ENCODE measurements around the gene AIG1.
"Not testable (repeated sequence)": the region's sequence is repeated elsewhere in the genome, so short reads cannot be mapped to it uniquely, and the experiment has no call there.

The AIG1 gene

DNA sequence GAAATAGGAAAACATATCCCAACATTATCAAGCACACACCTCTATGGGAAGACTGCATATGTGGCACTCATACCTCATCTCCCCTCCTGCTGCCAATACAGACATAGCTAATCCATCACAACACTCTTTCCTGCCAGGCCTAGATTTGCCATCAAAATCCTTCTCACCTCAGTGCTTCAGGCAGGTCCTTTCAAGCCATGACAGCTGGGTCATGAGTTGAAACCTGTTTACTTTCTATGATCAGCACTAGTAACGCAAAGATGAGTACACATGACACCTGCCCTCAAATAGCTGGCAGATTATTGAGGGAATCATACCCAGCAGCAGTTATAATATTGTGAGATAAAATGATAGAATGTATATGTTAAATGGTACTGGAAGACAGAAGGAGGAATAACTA, 183.1 kb downstream of the AIG1 start:
- DNase-seq: no peak

DNA sequence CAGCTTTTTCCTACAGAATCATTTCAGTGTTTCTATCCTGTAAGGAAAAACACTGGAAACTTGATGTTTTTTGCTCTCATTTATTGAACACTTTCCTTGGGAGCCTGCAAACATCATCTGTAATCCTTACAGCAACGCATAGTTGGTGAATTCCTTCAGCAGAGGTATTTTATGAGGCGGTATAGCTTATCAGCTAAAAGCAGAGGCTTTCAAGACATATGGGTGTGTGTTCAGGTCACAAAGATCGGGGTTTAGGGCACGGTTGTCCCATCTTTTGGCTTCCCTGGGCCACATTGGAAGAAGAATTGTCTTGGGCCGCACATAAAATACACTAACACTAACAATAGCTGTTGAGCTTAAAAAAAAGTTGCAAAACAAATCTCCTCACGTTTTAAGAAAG, 185.0 kb downstream of the AIG1 start:
- DNase-seq: no peak

DNA sequence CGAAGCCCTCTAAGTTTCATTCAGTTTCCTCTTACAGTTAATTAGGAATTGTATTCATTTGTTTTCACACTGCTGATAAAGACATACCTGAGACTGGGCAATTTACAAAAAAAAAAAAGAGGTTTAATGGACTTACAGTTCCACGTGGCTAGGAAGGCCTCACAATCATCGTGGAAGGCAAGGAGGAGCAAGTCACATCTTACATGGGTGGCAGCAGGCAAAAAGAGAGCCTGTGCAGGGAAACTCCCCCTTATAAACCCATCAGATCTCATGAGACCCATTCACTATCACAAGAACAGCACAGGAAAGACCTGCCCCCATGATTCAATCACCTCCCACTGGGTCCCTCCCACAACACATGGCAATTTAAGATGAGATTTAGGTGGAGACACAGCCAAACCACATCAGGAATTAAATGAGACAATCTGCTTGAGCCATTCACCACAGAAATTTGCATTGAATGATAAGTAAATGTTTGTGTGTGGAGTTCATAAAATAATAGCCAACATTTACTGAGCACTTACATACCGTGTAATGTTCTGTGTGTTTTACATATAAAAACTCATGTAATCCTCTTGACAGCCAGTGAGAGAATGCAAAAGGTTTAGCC, 185.6 kb downstream of the AIG1 start:
- DNase-seq: not testable (repeated sequence)

DNA sequence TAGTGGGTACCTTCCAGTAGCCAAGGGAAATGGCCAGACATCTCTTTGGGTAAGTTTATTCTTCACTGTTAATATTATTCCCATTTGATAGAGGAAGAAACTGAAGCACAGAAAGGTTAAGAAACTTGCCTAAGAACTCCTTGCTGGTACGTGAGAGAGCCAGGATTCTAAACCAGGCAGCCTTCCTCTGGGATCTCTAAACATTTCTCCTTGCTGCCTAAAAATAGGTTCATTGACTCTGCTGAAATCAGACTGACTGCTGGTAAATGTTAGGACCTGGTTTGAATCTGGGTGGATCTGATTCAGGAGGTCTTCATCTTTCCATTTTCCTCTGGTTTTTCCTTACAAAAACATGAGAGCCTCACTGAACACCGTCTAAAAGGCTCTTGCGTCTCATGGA, 186.9 kb downstream of the AIG1 start:
- no peak for DNase-seq

DNA sequence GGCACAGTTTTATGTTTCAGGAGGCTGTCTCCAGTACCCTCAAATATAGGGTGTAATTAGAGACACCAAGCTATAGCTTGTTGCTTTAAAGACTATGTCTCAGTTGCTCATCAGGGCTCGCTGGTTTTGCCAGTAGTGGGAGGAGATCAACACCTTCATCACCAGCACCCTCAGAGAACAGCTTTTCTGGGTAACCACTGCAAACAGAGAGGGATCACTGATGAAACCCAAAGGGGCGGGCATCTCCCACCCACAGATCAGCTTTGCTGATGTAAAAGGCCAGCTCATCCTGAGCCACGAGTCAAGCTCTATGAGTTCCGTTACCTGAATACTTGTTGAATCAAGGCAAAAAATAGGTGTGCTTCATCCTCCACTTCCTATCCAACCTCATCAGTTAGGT, 187.7 kb downstream of the AIG1 start:
- no peak for DNase-seq

DNA sequence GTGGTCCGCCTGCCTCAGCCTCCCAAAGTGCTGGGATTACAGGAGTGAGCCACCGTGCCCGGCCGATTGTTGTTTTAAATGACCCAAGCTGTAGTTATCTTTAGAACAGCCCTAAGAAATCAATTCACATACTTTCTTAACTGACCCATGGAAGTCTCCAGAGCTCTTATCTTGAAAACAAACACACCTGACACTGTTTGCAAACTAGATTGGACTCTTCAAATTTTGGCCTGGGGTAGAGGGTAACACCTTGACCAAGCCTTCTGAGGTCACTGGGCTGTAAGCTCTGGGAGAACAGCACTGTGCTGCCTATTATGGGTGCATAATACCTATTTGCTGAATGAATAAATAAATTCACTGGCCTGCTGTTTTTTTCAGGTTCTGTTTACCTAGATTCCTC, 190.6 kb downstream of the AIG1 start:
- DNase-seq: no peak

DNA sequence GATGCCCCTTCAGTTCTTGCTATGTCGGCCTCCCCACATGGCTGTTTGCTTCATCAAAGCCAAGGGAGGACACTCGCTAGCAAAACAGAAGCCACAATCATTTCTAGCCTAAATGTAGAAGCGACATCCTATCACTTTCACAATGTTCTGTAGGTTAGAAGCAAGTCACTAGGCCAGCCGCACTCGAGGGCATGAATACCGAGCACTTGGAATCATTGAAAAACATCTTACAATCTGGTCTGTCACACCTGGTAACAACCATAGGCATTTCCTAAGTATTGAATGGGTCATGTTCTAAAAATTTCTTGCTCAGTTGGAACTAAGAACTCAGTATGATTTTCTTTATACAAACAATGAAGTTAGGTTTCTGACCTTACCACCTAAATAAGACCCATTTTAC, 192.3 kb downstream of the AIG1 start:
- DNase-seq: no peak

DNA sequence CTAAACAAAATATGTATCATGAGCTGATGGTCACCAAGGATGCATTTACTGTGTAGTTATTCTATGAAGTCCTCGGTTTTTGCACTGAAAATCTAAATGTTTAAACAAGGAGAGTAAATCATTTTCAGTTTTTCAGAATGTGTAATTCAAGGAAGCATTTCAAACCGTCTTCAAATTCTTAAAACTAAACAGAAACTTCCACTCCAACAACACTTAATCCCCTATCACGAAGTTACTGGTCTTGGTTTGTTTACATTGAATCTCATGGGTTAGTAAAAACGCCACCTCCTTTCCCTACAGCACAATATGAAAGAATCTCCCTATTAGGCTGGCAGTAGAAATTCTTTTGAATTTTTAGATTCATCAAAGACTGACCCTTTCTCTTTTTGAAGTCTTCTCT, 192.9 kb downstream of the AIG1 start:
- DNase-seq: no peak

DNA sequence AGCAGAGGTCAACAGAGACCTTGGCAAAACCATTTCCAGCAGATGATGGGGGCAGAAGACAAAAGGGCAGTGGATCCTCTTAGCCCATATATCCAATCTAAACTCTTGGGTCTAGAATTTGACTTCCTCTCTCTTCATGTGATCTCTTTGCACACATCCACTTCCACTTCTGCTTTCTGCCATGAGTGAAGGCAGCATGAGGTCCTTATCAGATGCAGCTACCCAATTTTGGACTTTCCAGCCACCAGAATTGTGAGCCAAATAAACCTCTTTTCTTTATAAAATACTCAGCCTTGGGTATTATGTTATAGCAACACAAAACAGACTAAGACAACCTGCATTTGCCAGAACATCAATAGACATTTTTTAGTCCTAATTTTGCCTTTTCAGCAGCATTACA, 198.3 kb downstream of the AIG1 start:
- DNase-seq: no peak

DNA sequence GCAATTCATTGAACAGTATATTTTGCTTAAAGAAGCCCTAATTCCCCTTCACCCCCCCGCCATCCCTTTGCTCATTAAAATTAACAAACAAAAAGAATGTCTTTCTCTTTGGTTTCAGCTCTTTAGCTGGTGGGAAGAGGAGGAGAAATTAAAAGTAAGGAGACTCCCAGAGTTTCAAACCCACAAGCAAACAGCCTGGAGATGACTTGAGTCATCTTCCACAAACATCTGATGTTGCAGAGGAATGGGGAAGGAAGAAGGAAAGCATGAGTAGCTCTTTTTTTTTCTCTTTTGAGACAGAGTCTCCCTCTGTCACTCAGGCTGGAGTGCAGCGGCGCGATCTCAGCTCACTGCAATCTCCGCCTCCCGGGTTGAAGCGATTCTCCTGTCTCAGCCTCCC, 200.2 kb downstream of the AIG1 start:
- no peak for DNase-seq

DNA sequence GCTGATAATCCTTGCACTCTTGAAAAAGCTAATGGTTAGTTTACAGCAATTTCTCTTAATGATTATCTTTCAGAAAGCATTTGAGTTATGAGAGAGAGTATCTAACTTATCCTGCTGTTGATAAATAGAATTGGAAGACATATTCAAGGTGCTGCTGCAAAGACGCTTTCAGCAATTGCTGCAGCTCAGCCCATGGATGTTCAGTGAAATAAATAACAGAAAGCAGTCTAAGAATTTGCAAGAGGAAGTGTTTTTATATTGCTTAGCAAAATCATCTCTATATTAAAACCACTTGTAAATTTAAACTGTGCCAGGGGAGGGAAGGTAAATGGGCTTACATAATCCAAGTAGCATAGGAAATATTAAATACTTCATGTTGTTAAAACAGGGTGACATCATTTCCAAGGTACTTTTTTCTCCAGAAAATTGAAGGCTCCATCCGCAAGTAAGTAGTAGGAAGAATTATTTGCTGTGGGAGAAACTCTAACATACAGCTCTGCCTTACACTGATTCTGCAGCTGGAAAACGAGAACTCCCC, 201.3 kb downstream of the AIG1 start:
- DNase-seq: no peak

DNA sequence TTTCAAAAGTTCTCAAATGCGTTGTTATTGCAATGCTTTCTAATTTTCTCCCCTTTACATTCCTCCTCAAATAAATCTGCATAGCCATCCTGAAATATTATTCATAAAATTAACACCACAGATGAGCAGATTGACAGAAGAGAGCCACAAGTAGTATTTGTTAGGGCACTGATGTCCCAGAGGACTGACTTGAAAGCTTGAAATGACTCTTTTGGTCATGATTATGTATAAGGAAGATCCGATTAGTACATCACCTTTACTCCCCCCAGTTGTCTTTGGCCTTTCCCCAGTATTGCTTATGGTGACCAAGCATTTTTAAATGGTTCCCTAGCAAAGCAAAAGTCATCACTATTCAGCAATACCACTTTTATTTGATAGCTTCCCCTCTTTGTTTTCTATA, 202.2 kb downstream of the AIG1 start:
- no peak for DNase-seq

DNA sequence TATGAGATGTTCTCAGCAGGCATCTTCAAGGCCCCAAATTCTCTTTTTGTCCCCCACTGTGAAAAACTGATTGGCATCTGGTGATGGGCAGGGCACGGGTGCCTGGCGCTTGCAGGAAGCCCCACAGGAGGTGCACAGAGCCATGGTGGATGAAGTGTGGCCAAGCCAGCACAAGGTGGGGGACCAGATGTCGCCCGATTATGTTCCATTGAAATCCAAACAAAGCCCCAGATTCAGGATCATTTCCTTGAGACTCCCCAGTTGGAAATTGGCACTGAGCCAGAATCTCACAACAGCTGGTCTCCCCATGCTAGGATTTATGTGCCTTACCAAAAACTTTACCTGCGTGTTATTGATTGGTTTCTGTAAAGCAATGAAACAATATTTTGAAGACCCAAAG, 203.7 kb downstream of the AIG1 start:
- DNase-seq: no peak

DNA sequence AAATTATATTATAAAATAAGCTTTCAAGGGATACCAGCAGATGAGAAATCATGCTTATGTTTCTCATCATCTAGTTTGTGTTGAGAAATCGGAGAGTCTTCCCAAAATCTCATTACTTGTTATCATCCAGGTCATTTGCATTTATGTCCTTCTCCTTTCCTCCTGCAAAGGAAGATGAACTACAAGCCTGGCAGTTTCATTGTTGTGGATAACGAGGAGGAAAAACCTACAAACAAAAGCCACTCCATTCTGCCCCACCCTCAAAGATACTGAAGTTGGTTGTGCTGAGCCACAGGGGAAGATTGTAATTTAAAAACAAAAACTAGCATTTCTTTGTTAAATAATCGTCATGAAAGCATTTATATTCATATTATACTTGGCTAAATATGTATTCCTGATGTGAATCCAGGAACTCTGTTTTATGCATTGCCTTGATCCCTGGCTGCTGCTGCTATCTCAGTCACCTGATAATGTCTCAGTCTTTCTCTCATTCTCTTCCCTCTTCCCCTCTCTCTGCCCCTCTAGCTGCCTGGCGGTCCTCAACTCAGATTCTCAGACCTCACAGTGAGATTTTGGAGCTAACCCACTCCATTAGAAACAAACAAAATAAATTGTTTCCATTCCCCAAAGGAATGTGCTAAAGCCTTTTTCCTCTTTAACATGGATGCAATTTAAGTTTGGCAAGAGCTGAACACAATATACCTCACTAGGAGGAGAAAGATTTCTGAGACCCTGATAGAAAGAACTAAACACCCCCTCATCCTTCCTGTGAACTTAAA, 204.5 kb downstream of the AIG1 start:
- no peak for DNase-seq

DNA sequence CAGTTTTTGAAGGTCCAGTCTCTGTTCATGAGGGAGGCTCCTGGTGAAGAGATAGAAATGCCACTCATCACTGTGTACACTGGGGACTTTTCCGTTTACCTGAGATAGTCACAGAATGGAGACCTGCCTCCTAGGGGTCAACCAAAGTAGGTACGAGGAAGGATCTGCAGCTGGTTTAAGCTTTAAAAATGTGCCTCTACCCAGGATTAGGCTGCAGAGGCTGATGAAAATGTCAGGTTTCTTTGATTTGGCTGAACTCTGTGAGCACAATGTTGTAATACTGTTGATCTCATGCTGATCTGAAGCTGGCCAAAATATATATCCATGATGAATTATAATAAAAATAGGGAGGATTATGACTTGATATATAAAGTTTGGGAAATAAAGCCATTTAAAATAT, 207.1 kb downstream of the AIG1 start:
- no peak for DNase-seq

DNA sequence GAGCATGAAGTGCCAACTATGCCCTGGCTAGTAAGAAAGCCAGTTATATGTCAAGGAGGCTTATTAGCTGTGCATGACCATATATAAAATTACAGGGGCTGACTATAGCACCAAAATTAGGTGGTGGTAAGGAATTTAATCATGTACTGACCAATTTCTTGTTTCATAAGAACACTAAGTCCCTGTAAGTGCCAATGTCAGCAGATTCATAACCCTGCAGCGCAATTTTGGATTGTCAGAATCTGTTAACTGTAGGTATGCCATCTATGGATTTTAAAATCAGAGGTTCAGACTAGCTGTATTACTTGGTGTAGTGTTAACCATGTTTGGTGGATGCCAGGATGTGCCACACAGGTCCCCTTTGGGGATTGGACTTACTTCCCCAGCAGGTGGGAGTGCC, 207.8 kb downstream of the AIG1 start:
- DNase-seq: no peak

DNA sequence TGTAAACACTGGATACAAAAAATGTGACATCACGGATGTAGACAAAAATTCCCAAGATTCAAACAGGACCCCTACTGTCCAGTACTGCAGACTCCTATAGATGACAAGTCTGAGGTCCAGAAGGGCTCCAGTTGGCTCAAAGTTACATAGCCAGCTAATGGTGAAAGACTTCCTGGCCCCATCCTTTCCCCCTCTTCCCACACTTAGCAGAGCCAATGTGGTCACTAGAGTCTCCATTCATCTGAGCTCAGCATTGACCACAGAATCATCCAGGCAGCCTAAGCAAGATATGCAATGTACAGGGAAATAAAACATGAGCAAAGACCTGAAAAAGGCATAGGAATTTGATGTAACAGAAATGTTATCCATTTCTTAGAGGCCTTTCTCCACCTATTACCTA, 209.3 kb downstream of the AIG1 start:
- DNase-seq: no peak

DNA sequence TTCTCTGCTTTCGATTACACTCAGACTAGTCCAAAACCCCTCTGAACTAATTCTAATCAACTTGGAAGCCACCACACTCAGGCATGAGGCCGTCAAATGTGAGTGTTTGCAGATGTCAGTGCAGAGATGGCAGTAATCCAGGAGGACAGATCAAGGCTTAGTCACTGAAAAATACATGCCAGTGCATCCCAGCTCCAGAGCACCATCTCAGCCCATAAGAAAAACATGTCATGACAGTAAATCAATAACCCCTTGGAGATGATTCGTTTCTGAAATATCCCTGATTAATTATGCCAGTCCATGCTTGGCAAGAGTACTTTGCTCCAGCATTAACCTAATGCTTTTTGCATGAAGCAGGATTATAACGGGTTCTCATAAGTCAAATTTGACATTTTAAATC, 210.3 kb downstream of the AIG1 start:
- no peak for DNase-seq

DNA sequence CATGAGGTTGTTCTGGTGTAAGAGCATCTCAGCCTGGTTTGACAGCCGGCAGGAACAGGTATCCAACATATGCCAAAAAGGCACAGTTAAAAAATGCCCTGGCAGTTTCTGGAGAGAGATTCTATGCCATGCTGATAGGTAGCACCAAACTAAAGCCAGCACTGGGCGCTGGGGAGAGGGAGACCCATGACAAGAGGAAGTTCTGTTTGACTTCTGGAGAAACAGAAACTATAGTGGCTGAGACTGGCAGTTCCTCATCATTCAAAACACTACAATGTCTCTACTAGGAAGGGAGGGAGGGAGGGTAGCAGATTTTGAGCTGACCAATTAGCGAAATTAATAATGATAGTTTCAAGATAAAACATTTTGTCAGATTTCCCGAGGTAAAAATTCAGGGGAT, 215.7 kb downstream of the AIG1 start:
- DNase-seq: no peak

DNA sequence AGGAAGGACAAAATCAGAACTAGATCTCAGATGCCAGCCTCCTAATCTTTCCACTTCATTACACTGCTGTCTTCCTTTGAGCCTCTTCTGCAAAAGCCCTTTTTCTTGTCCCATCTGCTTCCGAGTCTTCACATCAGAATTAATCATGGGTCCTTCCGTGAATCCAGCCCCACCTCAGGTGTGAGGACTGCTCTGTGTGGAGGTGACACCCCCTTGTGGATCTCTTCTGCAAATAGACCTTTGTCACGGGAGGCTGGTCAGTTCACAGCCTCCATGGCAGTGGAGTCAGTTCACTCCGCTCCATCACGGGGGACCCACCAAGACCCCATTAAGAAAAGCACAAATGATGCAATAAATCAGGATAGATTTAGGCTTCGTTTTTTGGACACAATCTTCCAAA, 218.7 kb downstream of the AIG1 start:
- DNase-seq: no peak

DNA sequence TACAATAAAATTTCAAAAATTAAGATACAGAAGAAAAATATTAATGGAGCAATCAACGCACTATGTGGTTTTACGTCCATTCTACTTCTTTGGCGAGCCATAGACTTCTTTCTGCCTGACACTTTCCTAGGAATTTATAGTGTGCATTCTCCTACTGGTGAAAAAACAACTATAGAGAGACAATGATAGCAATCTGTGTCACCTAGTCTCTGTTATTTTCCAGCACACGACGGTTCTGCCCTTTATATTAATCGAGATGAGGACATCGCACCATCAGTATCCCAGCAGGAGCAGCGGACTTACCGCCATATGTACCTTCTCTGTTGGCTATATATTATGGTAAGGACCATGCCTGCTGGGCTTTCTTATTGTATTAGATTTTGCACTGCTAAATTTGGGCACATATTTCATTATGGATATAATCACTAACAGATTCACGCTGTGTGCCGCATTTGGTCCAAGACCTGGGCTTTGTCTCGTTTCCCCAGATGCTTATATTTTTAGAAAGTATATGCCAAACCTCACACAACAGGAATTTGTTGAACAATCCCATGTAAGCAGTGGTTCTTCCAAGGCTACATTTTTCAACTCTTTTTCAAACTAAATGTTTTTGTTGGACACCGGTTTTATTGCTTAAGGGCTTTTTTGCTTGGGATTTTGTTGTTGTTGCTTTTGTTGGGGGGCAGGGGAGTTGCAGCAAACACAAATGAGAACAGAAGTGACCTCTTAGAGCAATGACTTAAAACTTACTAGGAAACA, 223.4 kb downstream of the AIG1 start:
- no peak for DNase-seq

DNA sequence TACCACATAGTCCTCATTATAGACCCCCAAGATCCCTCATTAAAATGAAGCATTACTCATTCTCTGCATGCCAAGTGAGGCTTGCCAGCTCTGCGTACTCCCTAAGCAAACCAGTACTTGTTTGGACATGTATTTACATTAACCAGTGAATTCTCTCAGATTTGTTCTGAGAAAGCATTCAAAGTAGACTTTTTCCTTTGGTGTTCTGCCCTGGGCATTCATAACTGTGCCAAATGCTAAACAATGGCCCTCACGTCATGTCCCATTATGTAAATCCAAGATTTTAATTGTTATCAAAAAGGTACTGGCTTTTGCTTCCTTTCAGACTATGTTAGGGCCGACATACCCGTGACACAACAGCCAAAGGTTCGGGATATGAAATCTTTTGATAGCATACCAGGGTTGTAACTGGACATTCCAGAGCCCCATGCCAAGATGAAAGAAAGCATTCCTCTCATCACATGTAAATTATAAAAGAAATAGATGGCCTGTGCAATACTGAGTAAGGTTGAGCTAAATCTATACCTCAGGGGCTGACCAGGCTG, 225.6 kb downstream of the AIG1 start:
- no peak for DNase-seq

DNA sequence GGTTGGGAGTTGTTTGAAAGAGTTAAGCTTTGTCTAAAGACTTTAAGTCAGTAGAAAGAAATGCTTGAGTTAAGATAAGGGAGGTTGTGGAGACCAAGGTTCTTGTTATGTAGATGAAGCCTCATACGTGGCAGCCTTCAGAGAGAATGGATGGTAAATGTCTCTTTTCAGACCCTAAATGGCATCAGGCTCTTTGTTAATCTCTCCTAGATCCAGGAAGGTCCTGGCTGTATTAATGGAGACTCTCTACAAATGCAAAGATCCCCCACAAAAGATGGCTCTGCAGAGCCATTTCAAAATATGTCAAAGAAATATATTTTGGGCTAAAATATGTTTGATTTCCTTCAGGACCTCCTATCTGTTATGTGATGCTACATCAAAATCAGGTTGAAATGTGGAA, 228.2 kb downstream of the AIG1 start:
- no peak for DNase-seq

DNA sequence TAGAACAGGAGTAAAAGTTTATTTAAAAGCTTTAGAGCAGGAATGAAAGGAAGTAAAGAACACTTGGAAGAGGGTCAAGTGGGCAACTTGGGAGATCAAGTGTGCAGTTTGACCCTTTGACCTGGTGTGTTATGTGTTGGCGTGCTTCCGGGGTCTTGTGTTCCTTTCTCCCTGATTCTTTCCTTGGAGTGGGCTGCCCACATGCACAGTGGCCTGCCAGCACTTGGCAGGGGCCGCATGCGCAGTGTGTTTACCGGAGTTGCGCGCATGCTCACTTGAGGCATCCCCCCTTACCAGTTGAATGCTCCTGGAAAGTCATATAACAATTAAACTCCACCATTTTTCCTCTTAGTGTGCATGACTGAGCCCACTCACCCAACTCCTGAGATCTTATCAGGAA, 229.5 kb downstream of the AIG1 start:
- DNase-seq: no peak
